SK-N-SH treated with all-trans-retinoic acid at 6 μM for 48 hours (cell line): ENCODE results near the gene PFN2.

Source experiments
- ARNTL ChIP-seq: fragments of 450-650 bp; formaldehyde crosslinking; IDR thresholded peaks from 2 replicates; pipeline ENCODE4 v1.5.0; 2020; ENCODE audit warnings: low read depth, mild to moderate bottlenecking, moderate library complexity, borderline replicate concordance
- CSRNP3 ChIP-seq: fragments of 250-450 bp; sonication (Bioruptor Pico); IDR thresholded peaks from 2 replicates; pipeline ENCODE4 v1.5.1; 2021; ENCODE audit warnings: mild to moderate bottlenecking, moderate library complexity
- ESRRG ChIP-seq: fragments of 250-450 bp; sonication (Bioruptor Pico); IDR thresholded peaks from 2 replicates; pipeline ENCODE4 v1.6.1; 2021; ENCODE audit warnings: mild to moderate bottlenecking
- GLIS3 ChIP-seq: fragments of 250-450 bp; sonication (Bioruptor Pico); IDR thresholded peaks from 2 replicates; pipeline ENCODE4 v1.5.0; 2020; ENCODE audit warnings: mild to moderate bottlenecking, moderate library complexity
- ISL1 ChIP-seq: fragments of 250-450 bp; sonication (Bioruptor Pico); IDR thresholded peaks from 2 replicates; pipeline ENCODE4 v2.1.2; 2022; ENCODE audit warnings: mild to moderate bottlenecking, moderate library complexity
- PATZ1 ChIP-seq: fragments of 250-450 bp; sonication (Bioruptor Pico); IDR thresholded peaks from 2 replicates; pipeline ENCODE4 v1.8.0; 2020; ENCODE audit warnings: mild to moderate bottlenecking, moderate library complexity, borderline replicate concordance
- TCF4 ChIP-seq: fragments of 250-450 bp; sonication (Bioruptor Pico); IDR thresholded peaks from 2 replicates; pipeline ENCODE4 v1.8.0; 2021; ENCODE audit warnings: mild to moderate bottlenecking, moderate library complexity, borderline replicate concordance
- TOX ChIP-seq: fragments of 250-450 bp; sonication (Bioruptor Pico); IDR thresholded peaks from 2 replicates; pipeline ENCODE4 v1.8.0; 2021; ENCODE audit warnings: mild to moderate bottlenecking, moderate library complexity, borderline replicate concordance
- ZC3H10 ChIP-seq: fragments of 250-450 bp; sonication (Bioruptor Pico); IDR thresholded peaks from 2 replicates; pipeline ENCODE4 v1.5.1; 2021; ENCODE audit warnings: mild to moderate bottlenecking, moderate library complexity
- ZFP3 ChIP-seq: fragments of 250-450 bp; sonication (Bioruptor Pico); IDR thresholded peaks from 2 replicates; pipeline ENCODE4 v1.5.0; 2020; ENCODE audit warnings: mild to moderate bottlenecking, moderate library complexity
- ZFP30 ChIP-seq: fragments of 450-650 bp; formaldehyde crosslinking; IDR thresholded peaks from 2 replicates; pipeline ENCODE4 v1.5.0; 2022; ENCODE audit warnings: mild to moderate bottlenecking, moderate library complexity
- ZNF70 ChIP-seq: fragments of 450-650 bp; formaldehyde crosslinking; IDR thresholded peaks from 2 replicates; pipeline ENCODE4 v1.5.0; 2020; ENCODE audit warnings: mild to moderate bottlenecking, moderate library complexity
- TF ChIP-seq, protein P1 (sequence below): fragments of 250-450 bp; sonication (Bioruptor Pico); IDR thresholded peaks from 2 replicates; pipeline ENCODE4 v1.5.1; 2020; ENCODE audit warnings: low read depth, mild to moderate bottlenecking, moderate library complexity

DNA sequence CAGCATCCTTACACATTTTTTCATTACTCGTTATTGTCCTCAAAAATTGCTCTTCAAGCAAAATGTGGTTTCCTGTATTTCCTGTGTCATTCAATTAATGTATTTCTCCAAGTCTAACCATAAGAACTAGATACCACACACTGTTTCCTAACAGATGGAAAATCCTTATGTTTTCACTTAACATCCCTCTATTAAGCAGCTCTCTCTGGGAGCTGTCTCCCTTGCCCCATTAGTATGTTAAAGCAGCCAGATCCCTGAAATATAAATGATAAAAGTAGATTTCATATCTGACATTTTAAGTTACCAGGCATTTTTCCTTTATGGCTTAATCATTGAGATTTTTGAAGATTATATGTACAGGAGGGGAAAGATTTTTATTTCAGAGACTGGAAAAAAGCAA is 15.9 kb downstream of the PFN2 start:
- TF ChIP-seq ZC3H10 (CRISPR knock-in tag) (no peak), PATZ1 (CRISPR knock-in tag) (no peak), CSRNP3 (CRISPR knock-in tag) (no peak), TCF4 (CRISPR knock-in tag) (peak; percentile 94), ZNF70 (CRISPR knock-in tag) (peak; percentile 87), ARNTL (CRISPR knock-in tag) (no peak), TOX (CRISPR knock-in tag) (no peak), GLIS3 (CRISPR knock-in tag) (no peak), ZFP3 (CRISPR knock-in tag) (no peak), ISL1 (CRISPR knock-in tag) (peak; percentile 39; the same call in 1 of the 2 replicates), ESRRG (CRISPR knock-in tag) (no peak), ZFP30 (CRISPR knock-in tag) (no peak)
- TF ChIP-seq, protein P1, sequence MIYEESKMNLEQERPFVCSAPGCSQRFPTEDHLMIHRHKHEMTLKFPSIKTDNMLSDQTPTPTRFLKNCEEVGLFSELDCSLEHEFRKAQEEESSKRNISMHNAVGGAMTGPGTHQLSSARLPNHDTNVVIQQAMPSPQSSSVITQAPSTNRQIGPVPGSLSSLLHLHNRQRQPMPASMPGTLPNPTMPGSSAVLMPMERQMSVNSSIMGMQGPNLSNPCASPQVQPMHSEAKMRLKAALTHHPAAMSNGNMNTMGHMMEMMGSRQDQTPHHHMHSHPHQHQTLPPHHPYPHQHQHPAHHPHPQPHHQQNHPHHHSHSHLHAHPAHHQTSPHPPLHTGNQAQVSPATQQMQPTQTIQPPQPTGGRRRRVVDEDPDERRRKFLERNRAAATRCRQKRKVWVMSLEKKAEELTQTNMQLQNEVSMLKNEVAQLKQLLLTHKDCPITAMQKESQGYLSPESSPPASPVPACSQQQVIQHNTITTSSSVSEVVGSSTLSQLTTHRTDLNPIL (CRISPR knock-in tag) = no peak
